HepG2 (cell line): ENCODE data around the gene SLIT3.
"Not testable (repeated sequence)": the region's sequence is repeated elsewhere in the genome, so short reads cannot be mapped to it uniquely, and the experiment has no call there.

Experiments used
- JUN ChIP-seq: sonication (generic); formaldehyde crosslinking; IDR thresholded peaks from 2 replicates; pipeline ENCODE4 v1.4.0; 2020; ENCODE audit warnings: mild to moderate bottlenecking, missing genetic modification reagents
- NONO ChIP-seq, 2 experiments: fragments of 450-650 bp in 1 of 2; sonication (generic) in 1 of 2; formaldehyde crosslinking in 1 of 2; IDR thresholded peaks in 1 of 2; conservative IDR thresholded peaks in 1 of 2; 2 replicates each; pipeline versions ENCODE4 v1.6.1 to v1.8.0; 2017 to 2022; ENCODE audit warnings: mild to moderate bottlenecking in 1 of 2, missing genetic modification reagents in 1 of 2, moderate library complexity in 1 of 2
- SRSF9 ChIP-seq: fragments of 200-400 bp; formaldehyde crosslinking; IDR thresholded peaks from 2 replicates; pipeline ENCODE4 v1.6.1; 2018; ENCODE audit warnings: borderline replicate concordance, mild to moderate bottlenecking, low read depth, low read length; ENCODE audit not compliant: insufficient read depth, poor library complexity, severe bottlenecking
- ZC3H4 ChIP-seq: sonication (generic); formaldehyde crosslinking; IDR thresholded peaks from 2 replicates; pipeline ENCODE4 v1.4.0; 2020; ENCODE audit warnings: missing genetic modification reagents, borderline replicate concordance
- ZNF558 ChIP-seq: sonication (generic); formaldehyde crosslinking; IDR thresholded peaks from 2 replicates; pipeline ENCODE4 v1.9.0; 2022; ENCODE audit warnings: mild to moderate bottlenecking, missing genetic modification reagents, borderline replicate concordance
- TF ChIP-seq, protein P1 (sequence below): sonication (generic); formaldehyde crosslinking; IDR thresholded peaks from 2 replicates; pipeline ENCODE4 v1.5.0; 2020; ENCODE audit warnings: mild to moderate bottlenecking, missing genetic modification reagents, moderate library complexity
- TF ChIP-seq, protein P2 (sequence below), 2 experiments: sonication (generic) in 1 of 2; formaldehyde crosslinking in 1 of 2; IDR thresholded peaks; 2 replicates each; pipeline versions ENCODE4 v1.5.1 to v1.6.1; 2011 to 2020; ENCODE audit warnings: borderline replicate concordance in 1 of 2, low read depth in 1 of 2, low read length in 1 of 2, mild to moderate bottlenecking in 1 of 2, missing genetic modification reagents in 1 of 2, moderate library complexity in 1 of 2

DNA sequence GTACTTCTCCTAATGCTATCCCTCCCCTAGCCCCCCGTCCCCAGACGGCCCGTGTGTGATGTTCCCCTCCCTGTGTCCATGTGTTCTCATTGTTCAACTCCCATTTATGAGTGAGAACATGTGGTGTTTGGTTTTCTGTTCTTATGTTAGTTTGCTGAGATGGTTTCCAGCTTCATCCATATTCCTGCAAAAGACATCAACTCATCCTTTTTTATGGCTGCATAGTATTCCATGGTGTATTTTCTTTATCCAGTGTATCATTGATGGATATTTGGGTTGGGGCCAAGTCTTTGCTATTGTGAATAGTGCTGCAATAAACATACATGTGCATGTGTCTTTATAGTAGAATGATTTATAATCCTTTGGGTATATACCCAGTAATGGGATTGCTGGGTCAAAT is 89.2 kb downstream of the SLIT3 start:
- TF ChIP-seq, protein P1, sequence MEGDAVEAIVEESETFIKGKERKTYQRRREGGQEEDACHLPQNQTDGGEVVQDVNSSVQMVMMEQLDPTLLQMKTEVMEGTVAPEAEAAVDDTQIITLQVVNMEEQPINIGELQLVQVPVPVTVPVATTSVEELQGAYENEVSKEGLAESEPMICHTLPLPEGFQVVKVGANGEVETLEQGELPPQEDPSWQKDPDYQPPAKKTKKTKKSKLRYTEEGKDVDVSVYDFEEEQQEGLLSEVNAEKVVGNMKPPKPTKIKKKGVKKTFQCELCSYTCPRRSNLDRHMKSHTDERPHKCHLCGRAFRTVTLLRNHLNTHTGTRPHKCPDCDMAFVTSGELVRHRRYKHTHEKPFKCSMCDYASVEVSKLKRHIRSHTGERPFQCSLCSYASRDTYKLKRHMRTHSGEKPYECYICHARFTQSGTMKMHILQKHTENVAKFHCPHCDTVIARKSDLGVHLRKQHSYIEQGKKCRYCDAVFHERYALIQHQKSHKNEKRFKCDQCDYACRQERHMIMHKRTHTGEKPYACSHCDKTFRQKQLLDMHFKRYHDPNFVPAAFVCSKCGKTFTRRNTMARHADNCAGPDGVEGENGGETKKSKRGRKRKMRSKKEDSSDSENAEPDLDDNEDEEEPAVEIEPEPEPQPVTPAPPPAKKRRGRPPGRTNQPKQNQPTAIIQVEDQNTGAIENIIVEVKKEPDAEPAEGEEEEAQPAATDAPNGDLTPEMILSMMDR (CRISPR knock-in tag), result not testable (repeated sequence)
- not testable (repeated sequence) for TF ChIP-seq SRSF9; ZNF558; NONO (IDR thresholded peaks at IDR 0.05); NONO (CRISPR knock-in tag; conservative IDR thresholded peaks at IDR 0.05); ZC3H4; JUN (CRISPR knock-in tag)
- TF ChIP-seq, protein P2, sequence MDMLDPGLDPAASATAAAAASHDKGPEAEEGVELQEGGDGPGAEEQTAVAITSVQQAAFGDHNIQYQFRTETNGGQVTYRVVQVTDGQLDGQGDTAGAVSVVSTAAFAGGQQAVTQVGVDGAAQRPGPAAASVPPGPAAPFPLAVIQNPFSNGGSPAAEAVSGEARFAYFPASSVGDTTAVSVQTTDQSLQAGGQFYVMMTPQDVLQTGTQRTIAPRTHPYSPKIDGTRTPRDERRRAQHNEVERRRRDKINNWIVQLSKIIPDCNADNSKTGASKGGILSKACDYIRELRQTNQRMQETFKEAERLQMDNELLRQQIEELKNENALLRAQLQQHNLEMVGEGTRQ (IDR thresholded peaks at IDR 0.05; ENCODE audit: low read depth, low read length), result not testable (repeated sequence)
- TF ChIP-seq, protein P2 (CRISPR knock-in tag; IDR thresholded peaks at IDR 0.05; ENCODE audit: borderline replicate concordance), result not testable (repeated sequence)
